CD14-positive monocyte (primary cell): ENCODE measurements around the gene MRTFB. TPM values are rescaled to one million over a fixed set of nuclear protein-coding genes. Genes with fewer than 3 reads are reported as not detected.

Experiments
- DNase-seq, 3 donors: peaks; one replicate each; pipeline ENCODE4 v3.0.0-alpha.2; 2011 to 2022
- H2AFZ ChIP-seq: 2 replicates; pipeline ENCODE4 v1.6.0; 2012; ENCODE audit warnings: mild to moderate bottlenecking, low read depth, low read length, inconsistent platforms; ENCODE audit not compliant: insufficient read depth, poor library complexity, severe bottlenecking
- H3K27ac ChIP-seq, 2 donors: 1 replicate in 1 of 2; 2 replicates in 1 of 2; pipeline ENCODE4 v1.5.1; 2012 to 2013; ENCODE audit warnings: low read length in 2 of 2, control low read depth in 1 of 2, inconsistent platforms in 1 of 2, low read depth in 1 of 2, mild to moderate bottlenecking in 1 of 2
- H3K27me3 ChIP-seq, 2 donors: one replicate each; pipeline versions ENCODE4 v1.6.0 to v1.6.1; 2011 to 2013; ENCODE audit warnings: low read length in 2 of 2; ENCODE audit not compliant: control insufficient read depth in 2 of 2, insufficient read depth in 2 of 2
- H3K36me3 ChIP-seq, 2 donors: replicated peaks in 1 of 2; 1 replicate in 1 of 2; 2 replicates in 1 of 2; pipeline versions ENCODE4 v1.5.1 to v1.6.1; 2012 to 2013; ENCODE audit warnings: low read length in 2 of 2, control low read depth in 1 of 2, inconsistent platforms in 1 of 2, mild to moderate bottlenecking in 1 of 2; ENCODE audit not compliant: insufficient read depth in 2 of 2, control insufficient read depth in 1 of 2
- H3K4me1 ChIP-seq, 2 donors: 1 replicate in 1 of 2; 2 replicates in 1 of 2; pipeline versions ENCODE4 v1.5.1 to v1.6.1; 2012 to 2013; ENCODE audit warnings: low read length in 2 of 2, control low read depth in 1 of 2, inconsistent platforms in 1 of 2, mild to moderate bottlenecking in 1 of 2, moderate library complexity in 1 of 2; ENCODE audit not compliant: insufficient read depth in 2 of 2, control insufficient read depth in 1 of 2
- H3K4me2 ChIP-seq: replicated peaks from 2 replicates; pipeline ENCODE3; 2012; ENCODE audit warnings: low read length, moderate library complexity, mild to moderate bottlenecking; ENCODE audit not compliant: poor library complexity, severe bottlenecking; ENCODE audit errors: extremely low read depth
- H3K4me3 ChIP-seq, 3 experiments: fragments of 200-600 bp in 1 of 3; sonication (generic) in 1 of 3; replicated peaks in 1 of 3; 1 replicate in 2 of 3; 2 replicates in 1 of 3; pipeline ENCODE4 v1.5.1; 2011 to 2013; ENCODE audit warnings: low read length in 3 of 3, mild to moderate bottlenecking in 3 of 3, control low read depth in 2 of 3, low read depth in 2 of 3, inconsistent platforms in 1 of 3, moderate library complexity in 1 of 3
- H3K79me2 ChIP-seq: 2 replicates; pipeline ENCODE4 v1.6.0; 2012; ENCODE audit warnings: mild to moderate bottlenecking, control low read depth, inconsistent platforms, low read length, moderate library complexity; ENCODE audit not compliant: insufficient read depth
- H3K9ac ChIP-seq: 2 replicates; pipeline ENCODE4 v1.6.0; 2017; ENCODE audit warnings: low read length, mild to moderate bottlenecking; ENCODE audit not compliant: insufficient read depth, poor library complexity, severe bottlenecking
- H3K9me3 ChIP-seq, 2 donors: replicated peaks in 1 of 2; 1 replicate in 1 of 2; 2 replicates in 1 of 2; pipeline versions ENCODE4 v1.5.1 to v1.6.1; 2012 to 2013; ENCODE audit warnings: low read length in 2 of 2, control low read depth in 1 of 2; ENCODE audit not compliant: control insufficient read depth in 1 of 2, insufficient read depth in 1 of 2
- H4K20me1 ChIP-seq: 2 replicates; pipeline ENCODE4 v1.6.0; 2012; ENCODE audit warnings: mild to moderate bottlenecking, low read length, control low read depth, moderate library complexity; ENCODE audit not compliant: insufficient read depth
- H3K27ac Mint-ChIP-seq, 7 donors: one replicate each; pipeline ENCODE4 v1.8.0; 2020; ENCODE audit warnings: mild to moderate bottlenecking in 7 of 7, mixed read lengths in 7 of 7, moderate library complexity in 6 of 7, inconsistent platforms in 2 of 7
- H3K27me3 Mint-ChIP-seq, 3 donors: one replicate each; pipeline ENCODE4 v1.8.0; 2021 to 2022; ENCODE audit warnings: low read depth in 3 of 3, mild to moderate bottlenecking in 3 of 3, mixed read lengths in 3 of 3, moderate library complexity in 3 of 3, inconsistent platforms in 1 of 3
- H3K36me3 Mint-ChIP-seq, 2 donors: one replicate each; pipeline ENCODE4 v1.8.0; 2020; ENCODE audit warnings: mixed read lengths in 2 of 2, inconsistent platforms in 1 of 2, mild to moderate bottlenecking in 1 of 2
- H3K4me1 Mint-ChIP-seq: one replicate; pipeline ENCODE4 v1.8.0; 2020; ENCODE audit warnings: mild to moderate bottlenecking, mixed read lengths
- H3K4me3 Mint-ChIP-seq, 2 donors: one replicate each; pipeline ENCODE4 v1.8.0; 2020; ENCODE audit warnings: mild to moderate bottlenecking in 2 of 2, mixed read lengths in 2 of 2, moderate library complexity in 1 of 2
- H3K9me3 Mint-ChIP-seq, 7 donors: one replicate each; pipeline ENCODE4 v1.8.0; 2020 to 2022; ENCODE audit warnings: mixed read lengths in 7 of 7, mild to moderate bottlenecking in 6 of 7, moderate library complexity in 6 of 7, inconsistent platforms in 2 of 7
- WGBS: methylation state at CpG from one replicate; pipeline ENCODE4 v1.1.5; 2013; ENCODE audit warnings: missing lambda C conversion rate; ENCODE audit not compliant: insufficient coverage; 5-methylcytosine and 5-hydroxymethylcytosine counted together
- intact Hi-C, 2 donors: fragments of 100-400 bp; cut with micrococcal nuclease; formaldehyde crosslinking; loops; one replicate each; pipeline versions ENCODE4 v1.15.0 to v1.15.1; 2023
- polyA plus RNA-seq, 3 donors: library from polyadenylated mRNA; depleted of rRNA in 1 of 3; unstranded in 2 of 3; stranded (reverse) in 1 of 3; fragments of 300-500 nt in 2 of 3; fragments of >200 nt in 1 of 3; fragmentation: Illumina TruSeq in 2 of 3; gene quantifications; 1 replicate in 2 of 3; 2 replicates in 1 of 3; pipeline ENCODE4 v1.2.3, GENCODE V29; 2012 to 2021
- TF ChIP-seq, protein P1 (sequence below): fragments of 200-600 bp; IDR thresholded peaks from one replicate; pipeline ENCODE4 v1.8.0; 2022; ENCODE audit warnings: antibody characterized with exemption, mild to moderate bottlenecking

MRTFB gene
- polyA plus RNA-seq, 3 donors = 0.69 to 1.4 (median 0.87) TPM

- H3K4me3 ChIP-seq = no peak overlapping the region
- intact Hi-C loops = no loop called here
- H3K4me1 ChIP-seq = peaks cover 18 to 24% of the 10 kb centered on the region in 2 donors
- H3K27me3 ChIP-seq = peaks cover 5 to 16% of the 10 kb centered on the region in 2 donors
- no peaks in the 10 kb centered on the region for H3K79me2 ChIP-seq
- Mint-ChIP-seq H3K36me3 (peaks cover 0 to 2% of the 10 kb centered on the region in 2 donors), H3K27ac (no peak overlapping the region), H3K4me3 (no peak overlapping the region), H3K27me3 (peaks cover 18 to 21% (median 18%) of the 10 kb centered on the region in 3 donors), H3K4me1 (peaks cover 26% of the 10 kb centered on the region), H3K9me3 (peaks cover 0 to 11% (median 5%) of the 10 kb centered on the region in 7 donors)
- no peak overlapping the region for H3K27ac ChIP-seq
- DNase-seq = no peak
- no peaks in the 10 kb centered on the region for H3K36me3 ChIP-seq
- TF ChIP-seq, protein P1, sequence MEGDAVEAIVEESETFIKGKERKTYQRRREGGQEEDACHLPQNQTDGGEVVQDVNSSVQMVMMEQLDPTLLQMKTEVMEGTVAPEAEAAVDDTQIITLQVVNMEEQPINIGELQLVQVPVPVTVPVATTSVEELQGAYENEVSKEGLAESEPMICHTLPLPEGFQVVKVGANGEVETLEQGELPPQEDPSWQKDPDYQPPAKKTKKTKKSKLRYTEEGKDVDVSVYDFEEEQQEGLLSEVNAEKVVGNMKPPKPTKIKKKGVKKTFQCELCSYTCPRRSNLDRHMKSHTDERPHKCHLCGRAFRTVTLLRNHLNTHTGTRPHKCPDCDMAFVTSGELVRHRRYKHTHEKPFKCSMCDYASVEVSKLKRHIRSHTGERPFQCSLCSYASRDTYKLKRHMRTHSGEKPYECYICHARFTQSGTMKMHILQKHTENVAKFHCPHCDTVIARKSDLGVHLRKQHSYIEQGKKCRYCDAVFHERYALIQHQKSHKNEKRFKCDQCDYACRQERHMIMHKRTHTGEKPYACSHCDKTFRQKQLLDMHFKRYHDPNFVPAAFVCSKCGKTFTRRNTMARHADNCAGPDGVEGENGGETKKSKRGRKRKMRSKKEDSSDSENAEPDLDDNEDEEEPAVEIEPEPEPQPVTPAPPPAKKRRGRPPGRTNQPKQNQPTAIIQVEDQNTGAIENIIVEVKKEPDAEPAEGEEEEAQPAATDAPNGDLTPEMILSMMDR = no peak
- no peak overlapping the region for H3K9ac ChIP-seq
- no peak overlapping the region for H2AFZ ChIP-seq
- H3K9me3 ChIP-seq = peaks cover 0 to 3% of the 10 kb centered on the region in 2 donors
- no peak overlapping the region for H3K4me2 ChIP-seq
- 100% methylated on average over 3 of the region's 3 CpGs for WGBS
- H4K20me1 ChIP-seq = no peaks in the 10 kb centered on the region
Observed at GRCh38 chr16:14296663-14297062, 225.5 kb downstream of the MRTFB start.

DNA sequence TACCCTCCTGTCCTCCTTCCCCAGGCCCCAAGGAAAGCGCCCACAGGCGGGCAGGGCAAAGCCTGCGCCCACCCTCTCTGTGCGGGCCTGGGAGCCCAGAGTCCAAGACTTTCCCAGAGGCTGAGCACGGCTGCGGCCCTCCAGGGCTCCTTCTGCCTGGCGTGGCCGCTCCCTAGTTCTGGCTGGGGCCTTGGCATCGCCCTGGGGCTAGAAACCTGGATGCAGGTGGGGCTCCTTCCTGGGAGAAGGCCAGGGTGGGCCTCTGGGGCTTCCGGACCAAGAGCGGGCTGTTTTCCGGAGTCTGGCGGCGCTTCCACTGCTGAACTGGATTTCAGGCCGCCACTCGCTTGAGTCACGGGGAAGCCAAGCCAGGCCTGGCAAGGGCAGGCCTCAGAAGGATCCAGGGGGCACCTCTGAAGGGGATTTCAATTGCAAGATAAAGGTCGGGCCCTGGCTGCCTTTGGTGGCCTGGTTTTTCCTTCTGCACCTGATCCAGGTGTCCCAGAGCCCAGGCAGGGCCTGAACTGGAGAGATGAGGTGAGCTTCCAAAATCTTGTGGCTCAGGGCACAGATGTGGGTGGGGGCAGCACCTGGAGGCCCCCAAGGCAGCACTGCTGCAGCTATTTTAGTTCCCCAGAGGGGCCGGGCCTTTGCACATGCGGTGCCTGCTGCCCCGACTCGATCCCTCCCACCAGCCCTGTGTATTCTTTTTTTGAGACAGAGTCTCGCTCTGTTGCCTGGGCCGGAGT is 227.4 kb downstream of the MRTFB start:
- Histone ChIP-seq H3K4me3 (no peak overlapping the region), H3K27ac (no peak overlapping the region), H4K20me1 (no peaks in the 10 kb centered on the region), H2AFZ (no peak overlapping the region), H3K36me3 (no peaks in the 10 kb centered on the region), H3K9me3 (peaks cover 0 to 3% of the 10 kb centered on the region in 2 donors), H3K4me1 (peaks cover 18 to 24% of the 10 kb centered on the region in 2 donors), H3K27me3 (peaks cover 12 to 29% of the 10 kb centered on the region in 2 donors), H3K9ac (no peak overlapping the region), H3K79me2 (no peaks in the 10 kb centered on the region), H3K4me2 (no peak overlapping the region)
- TF ChIP-seq, protein P1 = no peak
- no peak for DNase-seq
- intact Hi-C loops = no loop called here
- H3K4me3 Mint-ChIP-seq = no peak overlapping the region
- 97% methylated on average over 20 of the region's 24 CpGs for WGBS
- H3K36me3 Mint-ChIP-seq = peaks cover 2 to 4% of the 10 kb centered on the region in 2 donors
- H3K27ac Mint-ChIP-seq = no peak overlapping the region
- peaks cover 27 to 36% (median 35%) of the 10 kb centered on the region in 3 donors for H3K27me3 Mint-ChIP-seq
- H3K4me1 Mint-ChIP-seq = peaks cover 23% of the 10 kb centered on the region
- peaks cover 0 to 17% (median 11%) of the 10 kb centered on the region in 7 donors for H3K9me3 Mint-ChIP-seq
